ENCODE data around the gene NMRK1.
A peak's percentile ranks its signal among the peaks of the same experiment; 100 is the strongest.

NMRK1 gene

DNA sequence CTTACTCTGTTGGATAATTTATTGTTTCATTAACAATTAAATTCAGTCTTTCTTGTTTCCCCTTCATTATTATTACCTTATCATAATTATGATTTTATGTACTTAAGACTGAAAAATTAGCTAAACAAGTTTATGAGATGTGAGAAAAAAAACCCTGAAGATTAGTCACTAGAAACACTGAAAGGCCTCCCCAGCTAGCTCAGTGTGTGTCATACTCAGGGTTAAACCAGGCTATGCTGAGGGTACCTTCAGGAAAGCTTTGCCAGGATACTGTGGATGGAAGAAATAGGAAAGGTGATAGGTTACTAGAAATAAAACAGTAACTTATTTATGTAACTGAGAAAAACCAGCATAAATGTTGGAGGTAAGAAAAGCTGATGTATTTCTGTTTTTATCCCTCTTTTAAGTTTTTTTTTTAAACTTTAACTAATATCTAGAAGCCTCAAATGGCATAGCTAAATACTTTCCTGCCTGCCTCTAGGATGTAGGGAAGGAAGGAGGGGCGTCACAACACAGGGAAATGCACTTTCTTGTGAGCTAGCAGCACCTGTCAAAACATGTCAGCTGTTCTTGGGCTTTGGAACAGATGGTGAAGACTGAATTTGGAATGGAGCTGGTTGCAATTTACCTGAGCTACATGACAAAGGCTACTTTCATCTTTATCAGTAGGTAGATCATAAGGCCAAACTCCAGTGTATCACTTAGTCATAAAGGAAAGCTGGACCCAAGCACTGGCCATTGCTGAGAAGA lies 24.2 kb downstream of the NMRK1 start:
- no peak for DNase-seq (ENCODE audit: low spot score)

DNA sequence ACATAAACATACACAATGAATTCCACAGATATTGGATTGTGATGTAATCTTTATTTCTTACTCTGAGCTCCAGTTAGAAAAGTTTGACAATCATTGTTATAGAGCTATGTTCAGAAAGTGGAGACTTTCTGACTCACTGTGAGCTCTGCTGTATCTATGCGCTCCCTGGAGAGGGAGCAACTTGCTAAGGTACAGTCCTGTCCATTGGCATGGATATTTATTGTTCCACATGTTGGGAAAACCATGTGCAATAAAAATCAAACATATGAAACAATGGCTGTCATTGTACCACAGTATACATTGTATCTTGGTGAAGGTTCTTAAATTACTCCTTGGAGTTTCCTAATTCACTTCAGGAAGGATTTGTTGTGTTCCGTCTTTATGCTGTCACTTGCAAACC lies 26.8 kb downstream of the NMRK1 start:
- no peak for DNase-seq (ENCODE audit: low spot score)

DNA sequence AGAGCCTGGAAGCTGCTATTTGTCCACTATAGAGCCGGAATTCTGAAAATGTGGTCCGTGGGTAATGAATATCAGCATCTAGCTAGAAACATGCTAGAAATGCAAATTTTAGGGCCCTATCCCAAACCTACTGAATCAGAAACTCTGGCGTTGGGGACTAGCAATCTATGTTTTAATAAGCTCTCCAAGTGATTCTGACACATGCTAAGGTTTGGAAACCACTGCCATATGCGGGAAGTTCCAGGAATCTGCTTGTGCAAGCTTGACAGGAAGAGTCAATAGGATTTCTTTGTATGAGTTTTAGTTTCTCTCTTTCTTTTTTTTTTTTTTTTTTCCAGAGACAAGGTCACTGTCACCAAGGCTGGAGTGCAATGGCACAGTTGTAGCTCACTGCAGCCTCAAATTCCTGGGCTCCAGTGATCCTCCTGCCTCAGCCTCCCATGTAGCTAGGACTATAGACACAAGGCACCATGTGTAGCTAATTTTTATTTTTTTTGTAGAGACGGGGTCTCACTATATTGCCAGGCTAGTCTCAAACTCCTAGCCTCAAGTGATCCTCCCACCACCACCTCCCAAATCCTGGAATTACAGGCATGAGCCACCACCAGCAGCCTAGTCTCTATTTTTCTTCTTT lies 33.5 kb downstream of the NMRK1 start:
- no peak for DNase-seq (ENCODE audit: low spot score)

DNA sequence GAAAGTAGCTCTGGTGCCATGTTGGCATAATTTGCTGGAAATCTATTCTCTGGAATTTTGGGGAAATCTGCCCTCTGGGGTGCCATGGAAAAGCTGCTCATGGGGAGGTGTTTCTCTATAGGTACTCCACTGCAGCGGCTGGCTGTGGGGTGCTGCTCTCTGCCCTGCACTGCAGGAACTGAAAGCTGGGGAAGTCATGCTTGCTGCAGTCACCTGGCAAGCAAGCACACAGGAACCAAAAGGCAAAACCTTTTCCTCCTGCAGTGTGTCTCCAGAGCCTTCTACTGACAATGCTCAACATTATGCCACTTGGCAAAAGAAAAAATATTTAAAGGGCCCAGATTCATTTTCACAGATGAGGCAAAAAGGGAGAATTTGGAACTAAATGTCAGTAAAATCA lies 34.1 kb downstream of the NMRK1 start:
- no peak for DNase-seq (ENCODE audit: low spot score)

DNA sequence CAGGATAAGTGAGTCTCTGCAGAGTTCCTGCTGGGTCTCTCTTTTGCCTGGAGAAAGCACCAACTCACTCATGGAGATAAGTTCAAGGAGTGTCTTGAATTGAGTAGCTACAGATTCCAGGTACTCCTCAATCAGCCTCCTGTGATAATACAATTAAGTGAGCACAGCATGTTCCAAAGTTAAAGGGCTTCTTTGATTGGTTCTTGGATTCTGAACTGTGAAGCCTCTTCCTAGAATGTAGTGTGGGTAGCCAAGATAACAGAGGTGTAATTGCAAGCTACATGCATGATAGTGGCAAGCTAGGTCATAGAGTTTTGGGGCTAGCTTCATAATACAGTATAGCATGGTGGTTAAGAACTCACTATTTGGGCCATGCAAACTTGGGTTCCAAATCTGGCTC lies 36.7 kb downstream of the NMRK1 start:
- DNase-seq (ENCODE audit: low spot score) = no peak

DNA sequence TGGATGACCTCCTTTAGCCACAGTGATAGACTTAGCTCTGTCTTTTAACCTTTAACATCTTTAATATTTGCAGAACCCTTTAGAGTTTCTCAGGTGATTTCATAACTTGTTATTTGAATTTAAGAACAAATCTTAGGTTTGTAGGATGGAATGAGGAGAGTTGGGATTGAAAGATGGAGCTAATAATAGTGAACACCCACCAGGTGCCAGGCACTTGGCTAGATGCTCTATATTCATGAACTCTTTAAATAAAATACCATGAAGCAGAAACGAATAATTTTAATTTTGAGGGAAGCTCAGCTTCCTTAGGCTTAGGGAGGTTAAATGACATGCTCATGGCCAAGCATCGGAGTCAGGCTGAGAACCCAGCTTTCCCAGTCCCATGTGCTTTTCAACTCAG lies 40.4 kb downstream of the NMRK1 start:
- no peak for DNase-seq (ENCODE audit: low spot score)

DNA sequence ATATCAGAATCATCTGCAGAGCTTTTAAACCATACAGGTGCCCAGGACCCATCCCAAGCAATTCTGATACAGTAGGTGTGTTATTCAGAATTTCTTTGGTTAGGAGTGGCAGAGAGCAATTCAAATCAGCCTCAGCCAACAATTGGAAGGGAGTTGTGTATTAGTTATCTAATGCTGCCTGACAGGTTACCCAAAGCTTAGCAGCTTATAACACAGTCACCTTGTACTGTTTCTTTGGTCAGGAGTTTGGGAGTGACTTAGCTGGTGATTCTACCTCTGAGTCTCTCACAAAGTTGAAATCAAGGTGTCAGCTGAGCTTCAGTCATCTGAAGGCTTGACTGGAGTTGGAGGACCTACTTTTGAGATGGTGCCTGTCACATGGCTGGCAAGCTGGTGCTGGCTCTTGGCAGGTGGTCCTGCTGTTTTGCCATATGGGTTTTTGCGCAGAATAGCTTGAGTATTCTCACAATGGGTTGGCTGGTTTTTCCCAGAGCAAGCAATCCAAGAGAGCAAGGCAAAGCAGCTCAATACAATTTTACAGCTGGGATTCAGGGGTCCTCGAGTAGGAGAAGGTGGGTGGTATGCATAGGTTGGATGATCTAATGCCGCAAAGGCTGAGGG lies 41.1 kb downstream of the NMRK1 start:
- no peak for DNase-seq (ENCODE audit: low spot score)

DNA sequence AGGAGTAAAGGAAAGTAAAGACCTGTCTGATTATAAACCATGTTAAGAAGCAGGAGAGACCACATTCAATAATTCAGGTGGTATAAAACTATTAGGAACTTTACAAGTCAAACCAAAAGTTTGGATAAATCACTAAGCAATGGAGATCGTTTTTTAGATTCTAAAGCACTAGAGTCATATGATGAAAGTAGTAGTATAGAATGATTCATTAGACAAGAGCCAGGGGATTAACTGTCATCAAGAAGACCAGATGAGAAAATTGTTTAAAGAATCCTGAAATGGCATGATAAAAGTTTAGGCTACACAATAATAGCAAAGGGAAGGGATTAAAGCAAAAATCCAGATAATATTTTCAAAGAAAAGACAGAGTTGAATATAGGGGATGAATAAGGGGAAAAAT lies 46.9 kb downstream of the NMRK1 start:
- no peak for DNase-seq (ENCODE audit: low spot score)

DNA sequence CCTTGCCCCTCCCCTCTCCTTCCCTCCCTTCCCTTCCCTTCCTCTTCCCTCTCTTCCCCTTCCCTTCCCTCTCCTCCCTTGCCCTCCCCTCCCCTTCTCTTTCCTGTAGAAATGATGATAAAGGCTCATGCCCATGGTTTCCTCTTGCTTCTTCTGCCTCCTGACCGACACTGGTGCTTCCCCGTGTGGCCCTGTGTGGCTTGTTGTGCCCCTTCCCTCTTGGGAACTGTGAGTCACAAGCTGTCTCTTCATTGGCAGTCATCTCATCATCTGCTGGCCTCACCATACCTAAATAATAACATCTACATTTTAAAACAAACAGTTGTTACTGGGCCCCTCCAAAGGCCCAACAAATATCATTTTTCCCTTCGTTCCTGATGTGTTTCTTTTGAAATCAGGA lies 48.2 kb downstream of the NMRK1 start:
- DNase-seq (ENCODE audit: low spot score) = no peak

DNA sequence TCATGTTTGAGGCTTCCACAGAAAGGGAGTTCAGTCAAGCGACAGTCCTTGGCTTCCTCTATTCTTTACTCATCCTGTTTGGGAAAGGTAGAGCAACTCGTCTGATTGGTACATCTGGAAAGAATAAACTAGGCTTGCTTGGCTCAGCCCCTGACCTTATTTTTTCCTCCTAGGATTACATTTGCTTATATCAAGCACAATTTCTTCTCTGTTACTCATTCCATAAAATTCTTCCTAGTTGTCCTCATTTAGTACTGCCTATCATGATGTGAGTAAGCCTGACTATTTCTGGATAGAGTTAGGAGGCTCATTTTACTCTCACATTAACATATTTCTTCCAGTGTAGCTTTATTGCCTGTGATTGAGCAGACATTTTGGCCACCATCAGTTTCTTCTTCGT lies 48.9 kb downstream of the NMRK1 start:
- no peak for DNase-seq (ENCODE audit: low spot score)

DNA sequence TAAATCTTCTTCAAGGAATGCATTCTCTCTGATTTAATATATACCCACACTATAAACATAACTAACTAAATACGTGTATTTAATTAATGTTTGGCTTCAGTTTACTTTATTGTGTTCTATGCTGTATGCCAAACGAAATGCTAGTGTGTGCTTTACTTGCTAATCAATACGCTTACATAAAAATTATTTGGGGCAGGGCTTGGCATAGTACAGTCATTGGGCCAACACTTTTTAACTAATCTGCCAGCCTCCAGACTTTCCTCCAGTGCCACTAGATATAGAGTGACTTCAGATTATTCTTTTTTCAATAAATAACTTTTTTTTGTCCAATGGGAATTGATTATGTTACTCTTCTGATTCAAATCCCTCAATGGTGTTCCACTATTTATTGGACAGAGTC lies 51.2 kb downstream of the NMRK1 start:
- DNase-seq (ENCODE audit: low spot score) = no peak

DNA sequence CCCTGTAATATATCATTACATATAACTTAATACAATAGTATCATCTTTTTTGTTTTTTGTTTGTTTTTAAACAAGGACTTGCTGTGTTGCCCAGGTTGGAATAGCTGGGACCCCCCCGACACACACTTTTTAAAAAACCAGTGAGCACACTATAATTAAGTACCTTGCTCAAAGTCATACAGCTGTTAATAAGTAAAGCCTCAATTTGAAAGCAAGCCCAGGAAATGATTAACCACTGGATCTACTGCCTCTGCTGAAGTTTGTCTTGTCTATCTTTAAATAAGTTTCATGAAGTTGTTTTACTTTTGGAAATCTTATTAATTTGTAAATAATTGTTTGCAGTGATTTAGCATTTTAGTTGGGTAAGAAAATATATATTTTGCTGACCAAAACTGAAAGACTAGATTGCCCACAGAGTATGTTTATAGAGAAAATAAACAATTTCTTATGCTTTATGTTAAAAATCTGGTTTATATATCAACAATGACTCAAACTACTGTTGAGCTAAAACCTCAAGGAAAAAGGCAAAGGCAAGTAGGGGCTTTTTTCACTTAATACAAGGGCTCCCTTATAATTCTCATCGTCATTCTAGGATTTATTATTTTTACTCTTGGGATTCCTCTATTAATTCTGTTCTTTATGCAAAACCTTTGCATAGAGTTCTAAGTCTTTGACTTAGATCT lies 54.0 kb downstream of the NMRK1 start:
- no peak for DNase-seq (ENCODE audit: low spot score)

DNA sequence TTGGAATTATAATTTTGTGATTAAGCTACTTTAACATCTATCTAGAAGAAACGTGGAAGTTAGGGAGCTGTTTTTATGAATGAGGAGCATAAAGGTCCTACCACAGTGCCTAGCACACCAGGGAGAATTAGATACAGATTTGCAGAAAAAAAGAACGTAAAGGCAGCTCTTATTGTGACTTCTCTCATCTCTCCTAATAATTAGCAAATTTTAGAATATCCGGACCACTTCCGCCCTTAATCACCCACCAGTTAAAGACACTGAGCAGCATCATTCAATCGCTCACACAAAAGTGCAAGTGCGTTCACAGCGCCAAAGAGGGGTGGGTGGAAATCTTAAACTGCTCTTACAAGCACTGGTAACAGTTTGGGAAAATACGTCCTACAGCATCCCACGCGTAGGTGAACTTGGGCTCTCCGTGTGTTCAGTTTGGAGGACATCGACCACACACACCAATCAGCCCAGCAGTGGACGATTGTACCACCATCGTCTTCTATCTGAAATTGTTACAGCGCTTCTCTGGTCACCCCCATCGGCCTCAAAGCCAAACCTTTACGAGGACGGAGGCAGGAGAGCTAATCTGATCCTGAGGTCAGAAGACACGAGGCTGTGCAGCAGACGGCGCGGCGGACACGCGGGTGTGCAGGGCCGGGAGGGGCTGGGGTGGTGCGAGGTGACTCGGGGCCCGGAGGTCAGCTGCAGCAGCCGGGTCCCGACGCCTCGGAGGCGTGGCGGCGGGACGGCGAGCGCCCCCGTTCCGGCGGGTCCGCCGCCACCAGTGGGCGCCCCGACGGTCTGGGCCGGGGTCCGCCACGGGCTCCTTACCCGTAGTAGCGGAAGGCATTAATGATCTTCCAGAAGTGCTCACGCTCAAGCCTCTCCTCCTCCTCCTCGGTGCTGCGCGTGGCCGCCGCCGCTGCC lies 60.5 kb downstream of the NMRK1 start:
- DNase-seq (ENCODE audit: low spot score) = peak; percentile 53

DNA sequence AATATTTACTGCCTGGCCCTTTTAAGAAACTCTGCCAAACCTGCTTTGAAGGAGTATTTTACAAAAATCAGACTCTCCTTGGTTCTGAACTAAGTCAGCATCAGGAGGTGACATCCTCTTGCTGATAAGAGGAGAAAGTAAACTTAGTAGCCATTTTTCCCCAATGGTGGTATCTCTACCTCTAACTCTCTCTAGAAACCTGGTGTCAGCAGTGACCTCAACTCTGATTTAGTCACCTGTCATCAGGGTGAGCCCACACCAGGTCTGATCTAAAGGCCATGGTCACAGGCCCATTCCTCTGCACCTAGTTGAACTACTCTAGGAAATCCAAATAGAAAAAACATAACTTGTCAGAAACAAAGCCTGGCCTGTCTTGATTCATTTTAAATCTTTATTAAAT lies 64.1 kb downstream of the NMRK1 start:
- DNase-seq (ENCODE audit: low spot score) = no peak

DNA sequence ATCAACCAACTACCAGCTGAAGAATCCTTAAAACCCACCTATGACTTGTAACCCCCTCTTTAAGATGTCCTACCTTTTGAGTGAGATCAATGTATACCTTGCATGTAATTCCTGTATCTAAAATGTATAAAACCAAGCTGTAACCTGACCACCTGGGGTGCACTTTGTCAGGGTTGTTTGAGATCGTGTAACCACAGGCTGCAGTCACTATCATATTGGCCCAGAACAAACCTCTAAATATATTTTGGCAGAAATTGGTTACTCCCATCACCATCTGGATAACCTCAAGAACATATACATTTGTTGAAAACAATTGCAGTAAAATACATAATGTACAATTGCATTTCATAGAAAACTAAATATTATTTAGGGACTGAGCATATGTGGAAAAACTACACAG lies 68.3 kb downstream of the NMRK1 start:
- DNase-seq (ENCODE audit: low spot score) = no peak

DNA sequence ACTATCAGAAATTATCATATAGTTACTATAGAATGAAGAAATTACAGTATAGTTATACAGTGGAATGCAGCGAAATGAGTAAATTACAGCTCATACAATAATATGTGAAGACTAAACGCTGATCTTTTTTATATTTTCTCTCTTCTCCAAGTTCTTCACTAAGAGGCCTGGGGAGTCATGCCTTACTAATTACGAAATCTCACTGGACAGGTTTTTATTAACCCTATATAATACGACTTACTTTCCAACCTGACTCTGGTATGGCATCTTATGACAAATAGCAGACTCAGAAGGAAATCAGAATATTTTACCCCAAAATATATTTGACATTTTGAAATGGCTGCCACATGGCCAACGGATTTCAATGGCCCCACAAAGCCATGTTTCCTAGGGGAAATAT lies 68.9 kb downstream of the NMRK1 start:
- DNase-seq (ENCODE audit: low spot score) = no peak

DNA sequence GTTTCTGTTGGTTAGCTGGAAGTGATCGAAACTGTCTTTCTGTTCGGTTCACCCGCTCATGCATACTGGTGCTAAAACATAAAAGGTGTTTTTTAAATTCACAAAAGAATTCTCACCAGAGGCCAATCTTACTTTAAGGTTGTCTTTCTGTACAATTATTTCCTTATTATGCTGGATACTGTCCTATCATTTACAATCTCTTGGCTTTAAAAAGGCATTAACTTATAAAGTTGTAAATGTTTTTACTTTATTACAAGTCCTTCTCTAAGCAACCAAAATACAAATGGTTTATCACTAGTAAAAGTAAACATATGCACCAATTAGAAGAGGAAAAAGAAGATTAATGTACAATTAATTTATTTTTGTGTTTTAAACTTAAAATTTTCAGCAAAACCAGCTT lies 70.6 kb downstream of the NMRK1 start:
- DNase-seq (ENCODE audit: low spot score) = no peak

DNA sequence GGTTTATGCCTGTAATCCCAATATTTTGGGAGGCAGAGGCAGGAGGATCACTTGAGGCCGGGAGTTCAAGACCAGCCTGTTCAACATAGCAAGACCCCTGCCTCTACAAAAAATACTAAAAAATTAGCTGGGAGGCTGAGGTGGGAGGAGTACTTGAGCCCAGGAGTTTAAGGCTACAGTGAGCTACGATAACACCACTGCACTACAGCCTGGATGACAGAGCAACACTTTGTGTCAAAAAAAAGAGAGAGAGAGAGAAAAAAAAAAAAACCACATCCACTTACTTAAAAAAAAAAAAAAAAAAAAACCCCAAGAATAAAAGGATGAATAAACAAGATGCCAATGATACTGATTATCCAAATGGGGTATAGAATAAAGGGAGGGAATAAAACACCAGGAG lies 74.2 kb downstream of the NMRK1 start:
- no peak for DNase-seq (ENCODE audit: low spot score)

All from HuH-7 (cell line).